Activated naive CD4-positive, alpha-beta T cell treated with anti-CD3 and anti-CD28 coated beads for 36 hours (primary cell): ENCODE measurements around the gene ERC1. TPM values are rescaled to one million over a fixed set of nuclear protein-coding genes. Genes with fewer than 3 reads are reported as not detected.

Experiments used
- CTCF ChIA-PET: fragments of 350-600 bp; sonication (Branson Sonifier 250); formaldehyde crosslinking; loops from one replicate; lab custom pipeline; 2021; ENCODE audit warnings: antibody characterized with exemption; lab: Charles Lee
- DNase-seq: peaks from one replicate; pipeline ENCODE4 v3.0.0-alpha.2; 2020
- H3K27ac Mint-ChIP-seq: one replicate; pipeline ENCODE4 v1.8.0; 2021; ENCODE audit warnings: mild to moderate bottlenecking, mixed read lengths
- H3K27me3 Mint-ChIP-seq: one replicate; pipeline ENCODE4 v1.8.0; 2021; ENCODE audit warnings: low read depth, mixed read lengths
- H3K36me3 Mint-ChIP-seq: one replicate; pipeline ENCODE4 v1.8.0; 2021; ENCODE audit warnings: low read depth, mixed read lengths
- H3K4me1 Mint-ChIP-seq: one replicate; pipeline ENCODE4 v1.8.0; 2021; ENCODE audit warnings: low read depth, mixed read lengths
- H3K4me3 Mint-ChIP-seq: one replicate; pipeline ENCODE4 v1.8.0; 2021; ENCODE audit warnings: mild to moderate bottlenecking, moderate library complexity, mixed read lengths
- H3K9me3 Mint-ChIP-seq: one replicate; pipeline ENCODE4 v1.8.0; 2021; ENCODE audit warnings: mixed read lengths
- intact Hi-C: fragments of 100-400 bp; cut with micrococcal nuclease; formaldehyde crosslinking; loops from one replicate; pipeline ENCODE4 v1.15.1; 2023
- total RNA-seq, 2 experiments: library from RNA; stranded (reverse); gene quantifications; one replicate each; pipeline ENCODE4 v1.2.3, GENCODE V29; 2021

The ERC1 gene
- total RNA-seq, 2 experiments from 2014 or later, result 17.4 to 20.7 TPM

DNA sequence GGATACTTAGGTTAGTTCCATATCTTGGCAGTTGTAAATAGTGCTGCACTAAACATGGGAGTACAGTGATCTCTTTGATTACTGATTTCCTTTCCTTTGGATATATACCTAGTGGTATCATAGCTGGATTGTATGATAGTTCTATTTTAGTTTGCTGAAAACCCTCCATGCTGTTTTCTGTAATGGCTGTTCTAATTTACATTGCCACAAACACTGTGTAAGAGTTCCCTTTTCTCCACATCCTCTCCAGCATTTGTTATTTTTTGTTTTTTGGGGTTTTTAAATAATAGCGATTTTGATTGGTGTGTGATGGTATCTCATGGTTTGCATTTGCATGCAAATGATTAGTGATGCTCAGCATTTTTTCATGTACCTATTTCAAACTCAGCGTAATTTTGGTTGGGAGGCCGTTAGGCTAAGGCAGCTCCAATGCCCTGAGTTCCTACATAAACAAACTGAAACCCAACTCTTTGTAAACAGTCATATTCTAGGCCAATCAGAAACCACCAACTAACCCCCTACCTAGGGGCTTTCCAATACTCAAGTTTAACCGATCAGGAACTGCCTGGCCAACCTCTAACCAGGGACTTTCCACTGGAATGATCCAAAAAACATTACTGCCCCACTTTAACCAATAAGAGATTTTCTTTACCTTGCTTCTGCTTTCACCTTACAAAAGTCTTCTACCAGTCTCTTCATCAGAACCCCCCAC, 431.7 kb downstream of the ERC1 start:
- DNase-seq, result no peak
- CTCF ChIA-PET, result no interaction called here
- intact Hi-C loops, result no loop called here
- Mint-ChIP-seq H3K36me3 (peaks cover 21% of the 10 kb centered on the region), H3K9me3 (peaks cover 5% of the 10 kb centered on the region), H3K4me3 (no peak overlapping the region), H3K4me1 (peaks cover 7% of the 10 kb centered on the region), H3K27me3 (no peaks in the 10 kb centered on the region), H3K27ac (no peak overlapping the region)

DNA sequence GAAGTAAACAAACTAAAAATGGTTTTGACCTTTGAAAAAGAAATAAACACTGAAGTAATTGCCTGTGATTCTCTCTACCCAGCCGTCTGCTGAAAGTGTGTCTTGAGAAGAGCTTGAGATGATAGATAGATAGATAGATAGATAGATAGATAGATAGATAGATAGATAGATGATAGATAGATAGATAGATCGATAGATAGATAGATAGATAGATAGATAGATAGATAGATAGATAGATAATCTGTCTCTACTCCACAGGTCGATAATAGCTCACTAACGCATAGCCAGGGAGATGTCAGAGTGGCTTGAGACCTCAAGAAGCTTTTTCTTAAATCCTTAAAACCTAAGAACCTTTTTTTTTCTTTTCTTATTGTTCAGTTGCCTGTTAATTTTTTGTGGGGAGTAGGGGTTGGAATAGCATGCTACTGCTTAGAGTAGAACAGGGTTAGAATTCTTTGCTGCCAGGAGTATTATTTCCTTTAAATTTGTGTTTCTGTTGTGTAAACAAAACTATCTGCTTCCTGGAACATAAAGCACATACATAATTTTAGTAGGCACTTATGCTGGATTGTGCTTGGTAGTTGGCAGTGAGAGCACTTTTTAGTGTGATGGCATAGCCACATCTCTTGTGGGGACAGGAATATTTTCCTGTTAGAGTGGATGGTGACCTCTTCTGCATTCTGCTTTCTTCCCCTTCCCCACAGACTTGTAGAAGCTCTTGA, 433.8 kb downstream of the ERC1 start:
- no peak for DNase-seq
- Mint-ChIP-seq H3K27me3 (no peaks in the 10 kb centered on the region), H3K9me3 (peaks cover 5% of the 10 kb centered on the region), H3K4me1 (peaks cover 7% of the 10 kb centered on the region), H3K36me3 (peaks cover 10% of the 10 kb centered on the region), H3K4me3 (no peak overlapping the region), H3K27ac (no peak overlapping the region)
- CTCF ChIA-PET, result interaction anchor here (0.7 to 1.5 kb wide), 3 partner anchors 9 to 307 kb away, joined by 3 to 5 read pairs (median 3); no protein-coding TSS in a partner anchor
- intact Hi-C loops, result no loop called here

DNA sequence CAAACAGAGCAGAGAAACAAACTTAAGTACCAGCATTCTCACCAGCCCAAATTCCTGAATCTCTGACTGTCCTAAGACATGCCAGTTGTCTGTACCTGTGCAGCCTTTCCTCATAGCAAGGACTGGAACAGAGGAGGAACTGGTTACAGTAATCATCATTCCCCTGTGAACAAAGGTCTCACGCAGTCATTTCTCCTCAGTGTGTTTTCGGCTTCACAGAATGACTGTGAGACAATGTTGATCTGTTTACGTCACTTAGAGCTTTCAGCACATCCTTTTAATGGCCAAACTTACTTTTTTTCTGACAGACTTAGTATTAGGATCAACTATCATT, 434.3 kb downstream of the ERC1 start:
- Mint-ChIP-seq H3K4me1 (peaks cover 7% of the 10 kb centered on the region), H3K27ac (no peak overlapping the region), H3K9me3 (peaks cover 5% of the 10 kb centered on the region), H3K36me3 (peaks cover 10% of the 10 kb centered on the region), H3K27me3 (no peaks in the 10 kb centered on the region), H3K4me3 (no peak overlapping the region)
- DNase-seq, result no peak
- CTCF ChIA-PET, result interaction anchor here (0.7 to 1.5 kb wide), 2 partner anchors 9 to 307 kb away, joined by 3 to 5 read pairs; no protein-coding TSS in a partner anchor
- intact Hi-C loops, result no loop called here

DNA sequence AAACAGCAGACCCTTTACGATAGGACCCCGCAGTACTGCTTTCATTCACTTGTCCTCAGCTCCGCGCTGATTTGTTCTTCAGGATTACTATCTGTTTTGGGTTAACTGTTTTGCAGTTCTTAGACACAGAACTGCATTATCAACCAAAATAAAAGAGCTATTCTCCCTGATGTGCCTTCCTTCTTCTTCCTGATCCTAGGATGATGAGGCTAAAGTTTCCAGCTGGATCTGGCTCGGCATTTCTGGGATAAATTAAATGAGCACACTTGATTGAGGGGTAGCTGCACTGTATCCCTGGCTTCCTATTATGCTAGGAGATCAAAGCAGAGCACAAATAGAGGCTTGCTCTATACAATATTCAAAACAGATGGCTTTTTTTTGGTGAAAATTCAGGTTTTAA, 437.6 kb downstream of the ERC1 start:
- Mint-ChIP-seq H3K36me3 (no peaks in the 10 kb centered on the region), H3K27ac (no peak overlapping the region), H3K27me3 (no peaks in the 10 kb centered on the region), H3K4me3 (no peak overlapping the region), H3K4me1 (no peaks in the 10 kb centered on the region), H3K9me3 (no peaks in the 10 kb centered on the region)
- CTCF ChIA-PET, result interaction anchor here (1.0 kb wide), 1 partner anchor 10 kb away, joined by 3 read pairs; no protein-coding TSS in a partner anchor
- DNase-seq, result no peak
- intact Hi-C loops, result no loop called here

DNA sequence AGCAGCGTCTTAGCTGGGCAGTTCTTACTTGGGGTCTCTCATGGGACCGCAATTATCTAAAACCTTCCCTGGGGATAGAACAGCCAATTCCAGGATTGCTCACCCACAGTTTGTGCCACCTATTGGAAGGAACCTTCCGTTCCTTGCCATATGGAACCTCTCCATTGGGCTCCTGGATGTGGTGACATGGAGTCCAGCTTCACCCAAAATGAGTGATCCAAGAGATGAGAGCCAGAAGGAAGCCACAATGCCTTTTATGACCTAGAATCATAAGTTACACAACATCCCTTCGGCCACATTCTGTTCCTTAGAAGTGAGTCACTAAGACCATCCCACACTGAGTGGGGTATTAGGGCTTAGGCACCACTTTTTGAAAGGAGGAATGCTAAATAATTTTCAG, 439.0 kb downstream of the ERC1 start:
- H3K9me3 Mint-ChIP-seq, result no peaks in the 10 kb centered on the region
- no peak overlapping the region for H3K27ac Mint-ChIP-seq
- intact Hi-C loops, result no loop called here
- H3K36me3 Mint-ChIP-seq, result no peaks in the 10 kb centered on the region
- CTCF ChIA-PET, result no interaction called here
- DNase-seq, result no peak
- no peaks in the 10 kb centered on the region for H3K27me3 Mint-ChIP-seq
- H3K4me1 Mint-ChIP-seq, result no peaks in the 10 kb centered on the region
- H3K4me3 Mint-ChIP-seq, result no peak overlapping the region

DNA sequence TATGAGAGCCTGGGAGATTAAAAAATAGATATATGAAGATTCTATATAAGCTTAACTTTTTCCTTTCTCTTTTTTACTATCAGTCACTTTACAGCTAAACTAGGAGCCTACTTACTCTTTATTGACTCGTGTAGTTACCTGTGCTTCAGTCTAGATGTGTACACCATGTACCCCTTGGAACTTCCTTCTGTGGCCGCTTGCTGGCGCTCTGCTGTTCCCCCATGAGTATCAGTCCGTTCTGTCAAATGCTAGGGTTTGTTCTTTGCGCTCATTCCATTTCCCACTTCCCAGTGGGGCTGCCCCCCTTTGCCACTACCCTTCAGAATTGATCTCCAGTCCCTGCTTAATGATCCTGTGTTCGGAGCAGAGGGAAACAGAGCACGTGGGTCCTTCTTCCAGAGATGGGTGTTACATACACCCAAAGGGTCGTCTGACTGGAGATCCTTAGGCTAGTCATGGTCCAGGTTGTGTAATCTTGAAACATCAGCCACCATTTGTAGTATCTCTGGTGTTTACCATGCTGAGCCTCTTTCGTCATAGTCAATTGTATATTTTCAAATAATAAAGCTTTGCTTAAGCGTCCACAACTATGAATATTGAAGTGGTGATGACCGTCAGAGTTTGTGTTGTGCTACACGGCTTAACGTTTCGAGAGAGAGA, 443.4 kb downstream of the ERC1 start:
- Mint-ChIP-seq H3K36me3 (no peaks in the 10 kb centered on the region), H3K27ac (no peak overlapping the region), H3K4me3 (no peak overlapping the region), H3K4me1 (no peaks in the 10 kb centered on the region), H3K27me3 (no peaks in the 10 kb centered on the region), H3K9me3 (no peaks in the 10 kb centered on the region)
- CTCF ChIA-PET, result interaction anchor here (0.5 to 1.2 kb wide), 3 partner anchors 9 to 316 kb away, joined by 3 to 6 read pairs (median 5); no protein-coding TSS in a partner anchor
- intact Hi-C loops, result no loop called here
- DNase-seq, result no peak

DNA sequence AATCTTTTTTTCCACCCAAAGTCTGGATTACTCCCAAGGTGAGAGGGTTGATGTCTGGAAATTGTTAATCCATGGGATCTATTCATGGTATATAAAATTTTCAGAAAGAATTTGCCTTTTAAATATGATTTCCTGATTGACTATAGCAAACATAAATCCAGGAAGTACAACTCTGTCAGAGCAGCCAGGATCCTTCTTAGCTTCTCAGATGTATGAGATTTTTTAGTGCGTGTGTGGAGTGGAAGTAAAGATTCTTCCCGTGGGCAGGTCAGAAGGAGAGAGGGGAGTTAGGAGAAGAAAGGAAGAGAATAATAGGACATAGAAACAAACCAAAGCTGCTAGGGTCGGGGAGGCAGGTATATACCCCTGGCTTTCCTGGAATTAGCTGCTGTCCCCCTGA, 444.0 kb downstream of the ERC1 start:
- intact Hi-C loops, result no loop called here
- CTCF ChIA-PET, result interaction anchor here (1.2 kb wide), 1 partner anchor 317 kb away, joined by 5 read pairs; no protein-coding TSS in a partner anchor
- Mint-ChIP-seq H3K36me3 (no peaks in the 10 kb centered on the region), H3K27me3 (no peaks in the 10 kb centered on the region), H3K4me3 (no peak overlapping the region), H3K27ac (no peak overlapping the region), H3K9me3 (no peaks in the 10 kb centered on the region), H3K4me1 (no peaks in the 10 kb centered on the region)
- DNase-seq, result no peak

DNA sequence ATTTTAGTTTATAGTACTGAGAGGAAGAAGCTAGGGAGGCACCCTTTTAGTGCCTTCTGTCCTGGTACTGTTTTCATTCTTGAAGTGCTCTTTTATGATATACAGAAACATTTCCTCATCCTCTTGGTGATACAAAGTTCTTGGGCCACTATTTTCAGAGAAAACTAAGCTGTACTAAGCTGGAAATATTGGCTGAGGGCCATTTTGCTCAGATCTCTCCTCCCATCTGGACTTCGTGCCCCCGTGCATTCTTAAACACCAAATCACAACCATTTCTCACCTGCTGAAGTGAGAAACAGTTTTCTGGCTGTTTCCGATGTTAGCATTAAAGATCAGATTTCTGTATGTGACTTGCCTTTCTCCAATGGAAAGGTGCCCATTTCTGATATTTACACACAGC, 444.4 kb downstream of the ERC1 start:
- Mint-ChIP-seq H3K4me3 (no peak overlapping the region), H3K9me3 (no peaks in the 10 kb centered on the region), H3K27me3 (no peaks in the 10 kb centered on the region), H3K4me1 (no peaks in the 10 kb centered on the region), H3K36me3 (no peaks in the 10 kb centered on the region), H3K27ac (no peak overlapping the region)
- intact Hi-C loops, result no loop called here
- CTCF ChIA-PET, result interaction anchor here (1.2 kb wide), 1 partner anchor 317 kb away, joined by 5 read pairs; no protein-coding TSS in a partner anchor
- no peak for DNase-seq

DNA sequence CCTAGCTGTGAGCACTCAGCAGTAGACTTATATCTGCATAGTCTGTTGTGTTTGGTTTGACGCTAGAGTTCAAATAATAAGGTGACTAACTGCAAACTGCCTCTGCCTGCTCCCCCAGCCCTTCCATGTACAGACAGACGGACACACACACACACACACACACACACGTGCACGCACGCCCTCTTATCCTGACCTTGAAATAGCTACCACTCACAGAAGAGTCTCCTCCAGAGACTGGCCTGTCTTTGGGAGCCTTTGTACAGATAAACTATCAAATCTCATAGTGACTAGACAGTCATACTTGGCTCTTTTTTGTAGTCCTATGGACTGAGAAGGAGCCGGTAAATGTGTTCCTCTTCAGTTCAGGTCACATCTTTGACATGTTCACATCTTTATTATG, 445.0 kb downstream of the ERC1 start:
- CTCF ChIA-PET, result interaction anchor here (1.2 kb wide), 1 partner anchor 318 kb away, joined by 5 read pairs; no protein-coding TSS in a partner anchor
- DNase-seq, result no peak
- Mint-ChIP-seq H3K9me3 (no peaks in the 10 kb centered on the region), H3K27me3 (no peaks in the 10 kb centered on the region), H3K4me3 (no peak overlapping the region), H3K36me3 (no peaks in the 10 kb centered on the region), H3K4me1 (no peaks in the 10 kb centered on the region), H3K27ac (no peak overlapping the region)
- intact Hi-C loops, result no loop called here

DNA sequence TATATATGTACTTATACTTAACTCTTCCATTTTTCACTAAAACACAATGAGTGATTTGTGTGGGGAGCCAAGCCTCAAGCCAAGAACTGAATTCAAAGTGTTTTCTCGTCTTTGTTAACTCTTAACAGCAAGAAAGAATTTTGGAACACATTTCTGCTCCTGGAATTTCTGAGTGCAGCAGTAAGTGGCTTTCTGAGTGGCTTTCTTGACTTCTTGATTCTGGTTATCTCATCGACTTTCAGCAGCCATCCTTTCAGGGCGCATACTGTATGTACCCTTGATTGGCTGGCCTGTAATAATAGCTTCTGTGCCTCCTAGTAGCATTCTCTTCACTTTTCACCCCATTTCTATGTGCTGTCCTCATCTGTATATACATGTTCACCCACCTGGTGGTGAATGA, 446.0 kb downstream of the ERC1 start:
- CTCF ChIA-PET, result no interaction called here
- Mint-ChIP-seq H3K4me1 (no peaks in the 10 kb centered on the region), H3K4me3 (no peak overlapping the region)

DNA sequence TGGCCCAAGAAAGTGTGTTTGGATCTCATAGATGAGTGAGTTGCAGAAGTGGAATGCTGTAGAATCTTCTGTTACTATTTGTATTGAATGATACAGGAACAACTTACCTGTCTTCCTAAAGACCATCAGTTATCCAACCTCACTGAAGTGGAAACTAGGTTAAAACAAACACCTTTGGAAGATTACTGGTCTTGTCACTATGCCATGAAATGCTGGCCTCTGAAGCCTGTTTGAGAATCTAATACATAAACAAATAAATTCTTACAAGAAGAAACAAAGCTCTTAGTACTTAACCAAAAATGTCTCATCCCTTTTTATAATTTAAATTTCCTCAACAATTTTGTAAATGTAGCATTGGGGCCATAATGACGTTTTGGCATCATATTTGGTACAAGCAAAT, 448.2 kb downstream of the ERC1 start:
- Mint-ChIP-seq H3K9me3 (no peaks in the 10 kb centered on the region), H3K27ac (no peak overlapping the region), H3K4me3 (no peak overlapping the region), H3K4me1 (no peaks in the 10 kb centered on the region), H3K27me3 (no peaks in the 10 kb centered on the region), H3K36me3 (no peaks in the 10 kb centered on the region)
- intact Hi-C loops, result no loop called here
- CTCF ChIA-PET, result interaction anchor here (1.2 kb wide), 1 partner anchor 11 kb away, joined by 3 read pairs; no protein-coding TSS in a partner anchor
- DNase-seq, result no peak

More for the DNA sequence above, 446.0 kb downstream of the ERC1 start:
- H3K27ac Mint-ChIP-seq, result no peak overlapping the region
- no peaks in the 10 kb centered on the region for H3K36me3 Mint-ChIP-seq
- DNase-seq, result no peak
- H3K27me3 Mint-ChIP-seq, result no peaks in the 10 kb centered on the region
- intact Hi-C loops, result no loop called here
- H3K9me3 Mint-ChIP-seq, result no peaks in the 10 kb centered on the region

DNA sequence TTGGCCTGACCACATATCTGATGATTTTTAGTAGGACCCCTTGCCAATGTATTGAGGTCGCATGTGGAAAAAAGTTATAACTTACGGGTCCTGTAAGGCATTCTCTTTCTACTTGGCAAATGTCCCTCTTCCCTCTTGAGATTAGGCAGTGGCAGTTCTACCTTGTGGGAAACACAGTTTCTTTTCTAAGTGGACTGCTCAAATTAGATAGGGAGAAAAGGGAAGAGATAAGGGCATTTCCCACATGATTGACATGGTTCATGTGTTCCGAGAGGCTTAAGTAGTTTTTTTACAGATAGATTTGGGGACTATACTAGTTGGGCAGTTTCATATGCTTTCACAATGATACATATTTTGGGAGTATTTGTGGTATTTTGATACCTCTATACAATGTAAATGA, 448.7 kb downstream of the ERC1 start:
- Mint-ChIP-seq H3K4me3 (no peak overlapping the region), H3K27ac (no peak overlapping the region), H3K27me3 (no peaks in the 10 kb centered on the region), H3K36me3 (no peaks in the 10 kb centered on the region), H3K9me3 (no peaks in the 10 kb centered on the region), H3K4me1 (no peaks in the 10 kb centered on the region)
- intact Hi-C loops, result no loop called here
- CTCF ChIA-PET, result no interaction called here
- DNase-seq, result no peak
